ENCODE measurements around the gene SYNM.

Gene SYNM

GRCh38 chr15:99123713-99124451 lies 19.0 kb downstream of the SYNM start:
- in situ Hi-C loops (cut with MboI; ENCODE audit: low pct_unique_long_range_greater_than_20kb, low sequenced_read_pairs, unreplicated experiment), result no loop called here
- DNase-seq (ENCODE audit: low spot score), result no peak
- TF ChIP-seq, protein P1, sequence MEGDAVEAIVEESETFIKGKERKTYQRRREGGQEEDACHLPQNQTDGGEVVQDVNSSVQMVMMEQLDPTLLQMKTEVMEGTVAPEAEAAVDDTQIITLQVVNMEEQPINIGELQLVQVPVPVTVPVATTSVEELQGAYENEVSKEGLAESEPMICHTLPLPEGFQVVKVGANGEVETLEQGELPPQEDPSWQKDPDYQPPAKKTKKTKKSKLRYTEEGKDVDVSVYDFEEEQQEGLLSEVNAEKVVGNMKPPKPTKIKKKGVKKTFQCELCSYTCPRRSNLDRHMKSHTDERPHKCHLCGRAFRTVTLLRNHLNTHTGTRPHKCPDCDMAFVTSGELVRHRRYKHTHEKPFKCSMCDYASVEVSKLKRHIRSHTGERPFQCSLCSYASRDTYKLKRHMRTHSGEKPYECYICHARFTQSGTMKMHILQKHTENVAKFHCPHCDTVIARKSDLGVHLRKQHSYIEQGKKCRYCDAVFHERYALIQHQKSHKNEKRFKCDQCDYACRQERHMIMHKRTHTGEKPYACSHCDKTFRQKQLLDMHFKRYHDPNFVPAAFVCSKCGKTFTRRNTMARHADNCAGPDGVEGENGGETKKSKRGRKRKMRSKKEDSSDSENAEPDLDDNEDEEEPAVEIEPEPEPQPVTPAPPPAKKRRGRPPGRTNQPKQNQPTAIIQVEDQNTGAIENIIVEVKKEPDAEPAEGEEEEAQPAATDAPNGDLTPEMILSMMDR (IDR thresholded peaks at IDR 0.05; ENCODE audit: extremely low read depth, insufficient read depth, missing control alignments), result no peak

DNA sequence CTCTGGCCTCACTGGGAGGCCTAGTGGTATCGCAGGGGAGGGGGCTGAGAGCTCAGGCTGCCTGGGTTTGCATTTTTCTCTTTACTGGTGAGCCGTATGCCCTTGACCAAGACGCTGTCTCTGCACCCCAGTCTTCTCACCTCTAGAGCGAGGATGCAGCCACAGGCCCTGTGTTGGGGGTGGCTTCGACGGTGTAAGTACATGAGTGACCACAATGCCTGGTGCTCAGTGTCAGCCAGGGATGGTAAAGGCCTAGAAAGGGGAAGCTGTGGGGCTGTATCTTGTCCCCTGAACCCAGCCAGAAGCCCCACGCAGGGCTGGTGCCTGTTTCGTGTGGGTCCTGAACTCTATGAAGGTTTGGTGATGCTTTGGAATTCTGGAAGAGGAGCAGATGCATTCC lies 19.8 kb downstream of the SYNM start:
- in situ Hi-C loops (cut with MboI; ENCODE audit: low pct_unique_long_range_greater_than_20kb, low sequenced_read_pairs, unreplicated experiment), result no loop called here
- no peak for DNase-seq (ENCODE audit: low spot score)
- TF ChIP-seq, protein P1 (IDR thresholded peaks at IDR 0.05; ENCODE audit: extremely low read depth, insufficient read depth, missing control alignments), result no peak

DNA sequence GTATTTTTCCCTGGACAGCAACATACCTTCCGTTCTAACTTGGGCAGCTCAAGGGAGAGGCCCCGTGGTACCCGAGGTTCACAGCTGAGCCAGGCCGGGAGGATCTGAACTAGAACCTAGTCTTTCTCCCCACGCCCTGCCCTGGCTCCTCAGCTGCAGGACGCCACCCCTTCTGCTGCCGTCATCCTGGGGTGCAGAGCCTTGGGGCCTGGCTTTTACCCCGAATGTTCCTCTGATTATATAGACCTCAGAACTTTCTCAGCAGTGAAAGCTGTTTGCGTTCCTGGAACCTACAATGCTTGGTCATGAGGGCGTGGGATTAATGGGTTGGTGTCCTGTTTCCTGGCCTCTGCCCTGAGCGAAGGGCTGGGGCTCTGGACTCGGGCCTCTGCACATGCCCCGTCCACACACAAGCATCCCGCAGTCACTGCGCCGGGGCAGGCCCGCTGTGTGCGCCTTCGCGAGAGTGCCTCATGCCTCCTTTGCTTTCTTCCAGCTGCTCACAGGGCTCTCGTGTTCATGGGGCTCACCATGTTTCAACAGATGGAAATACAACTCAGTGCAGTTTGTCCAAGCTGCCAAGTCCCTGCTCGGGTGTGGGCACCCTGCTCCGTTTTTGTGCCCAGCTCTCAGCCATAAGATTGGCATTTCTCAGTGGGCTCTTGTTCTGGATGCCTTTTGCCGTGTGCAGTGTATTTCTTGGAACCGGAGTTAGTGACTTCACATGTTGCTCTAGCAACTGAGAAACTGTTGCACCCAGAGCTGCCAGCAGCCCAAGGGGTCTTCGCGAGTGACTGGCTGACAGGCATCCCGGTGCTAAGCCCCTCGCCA lies 20.4 kb downstream of the SYNM start:
- in situ Hi-C loops (cut with MboI; ENCODE audit: low pct_unique_long_range_greater_than_20kb, low sequenced_read_pairs, unreplicated experiment), result no loop called here
- DNase-seq (ENCODE audit: low spot score), result no peak
- TF ChIP-seq, protein P1 (IDR thresholded peaks at IDR 0.05; ENCODE audit: extremely low read depth, insufficient read depth, missing control alignments), result no peak

DNA sequence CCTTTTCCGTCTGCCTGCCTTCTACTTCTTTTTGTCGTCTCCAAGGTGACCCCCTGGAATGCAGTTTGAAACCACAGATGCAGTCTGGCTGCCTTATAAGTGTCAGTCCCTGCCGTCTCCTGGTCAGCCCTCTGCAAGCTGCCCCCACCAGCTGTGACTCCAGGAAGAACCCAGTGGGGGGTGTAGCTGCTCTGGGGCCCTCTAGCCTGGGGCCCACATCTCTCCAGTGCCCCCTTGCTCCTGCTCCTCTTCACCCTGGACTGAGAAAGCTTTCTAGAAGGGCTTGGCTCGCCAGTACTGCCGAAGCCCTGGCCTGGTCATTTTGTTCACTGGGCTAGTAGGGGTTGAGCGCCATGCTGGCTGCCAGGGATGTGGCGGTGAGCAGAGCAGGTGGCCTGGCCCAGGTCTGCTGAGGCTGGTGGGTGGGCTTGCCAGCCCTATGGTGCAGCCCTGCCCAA lies 21.3 kb downstream of the SYNM start:
- in situ Hi-C loops (cut with MboI; ENCODE audit: low pct_unique_long_range_greater_than_20kb, low sequenced_read_pairs, unreplicated experiment), result no loop called here
- DNase-seq (ENCODE audit: low spot score), result no peak
- TF ChIP-seq, protein P1 (IDR thresholded peaks at IDR 0.05; ENCODE audit: extremely low read depth, insufficient read depth, missing control alignments), result no peak

- no peak for DNase-seq (ENCODE audit: low spot score)
- in situ Hi-C loops (cut with MboI; ENCODE audit: low pct_unique_long_range_greater_than_20kb, low sequenced_read_pairs, unreplicated experiment), result no loop called here
- TF ChIP-seq, protein P1 (IDR thresholded peaks at IDR 0.05; ENCODE audit: extremely low read depth, insufficient read depth, missing control alignments), result no peak
Measured at GRCh38 chr15:99126930-99127329, 22.1 kb downstream of the SYNM start.

DNA sequence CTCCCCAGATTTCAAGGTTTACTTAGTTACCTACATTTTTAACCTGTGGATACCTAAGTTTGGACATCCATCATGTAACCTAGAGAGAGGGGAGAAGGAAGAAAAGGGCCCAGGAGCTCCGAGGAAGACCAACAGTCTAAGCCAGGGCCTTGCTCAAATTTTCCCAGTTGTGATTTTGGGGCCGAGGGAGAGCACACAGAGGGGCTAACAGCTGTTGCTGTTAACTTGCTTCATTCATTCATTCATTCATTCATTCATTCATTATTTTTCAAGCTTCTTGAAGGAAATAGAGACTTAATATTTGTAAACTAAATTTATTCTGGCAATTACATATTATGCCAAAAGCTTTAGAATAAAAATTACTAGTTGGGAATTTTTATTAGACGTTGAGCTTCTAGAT lies 22.9 kb downstream of the SYNM start:
- DNase-seq (ENCODE audit: low spot score), result no peak
- in situ Hi-C loops (cut with MboI; ENCODE audit: low pct_unique_long_range_greater_than_20kb, low sequenced_read_pairs, unreplicated experiment), result no loop called here
- TF ChIP-seq, protein P1 (IDR thresholded peaks at IDR 0.05; ENCODE audit: extremely low read depth, insufficient read depth, missing control alignments), result no peak

Data from GM13977 (cell line).